SK-N-SH treated with all-trans-retinoic acid at 6 μM for 48 hours (cell line): ENCODE data around the gene ADGRE2.

Source experiments
- ARNTL ChIP-seq: fragments of 450-650 bp; formaldehyde crosslinking; IDR thresholded peaks from 2 replicates; pipeline ENCODE4 v1.5.0; 2020; ENCODE audit warnings: low read depth, mild to moderate bottlenecking, moderate library complexity, borderline replicate concordance
- BACH2 ChIP-seq: fragments of 250-450 bp; sonication (Bioruptor Pico); IDR thresholded peaks from 2 replicates; pipeline ENCODE4 v1.9.0; 2021; ENCODE audit warnings: mild to moderate bottlenecking, borderline replicate concordance
- CSDC2 ChIP-seq: fragments of 250-450 bp; sonication (Bioruptor Pico); IDR thresholded peaks from 2 replicates; pipeline ENCODE4 v1.5.0; 2020; ENCODE audit warnings: mild to moderate bottlenecking, moderate library complexity
- ISL1 ChIP-seq: fragments of 250-450 bp; sonication (Bioruptor Pico); IDR thresholded peaks from 2 replicates; pipeline ENCODE4 v2.1.2; 2022; ENCODE audit warnings: mild to moderate bottlenecking, moderate library complexity
- PPARA ChIP-seq: fragments of 250-450 bp; sonication (Bioruptor Pico); IDR thresholded peaks from 2 replicates; pipeline ENCODE4 v1.5.0; 2020; ENCODE audit warnings: mild to moderate bottlenecking, borderline replicate concordance
- RARB ChIP-seq: fragments of 250-450 bp; sonication (Bioruptor Pico); IDR thresholded peaks from 2 replicates; pipeline ENCODE4 v1.8.0; 2021; ENCODE audit warnings: mild to moderate bottlenecking, moderate library complexity
- SNAI2 ChIP-seq: fragments of 250-450 bp; sonication (Bioruptor Pico); IDR thresholded peaks from 2 replicates; pipeline ENCODE4 v1.5.0; 2020; ENCODE audit warnings: mild to moderate bottlenecking, moderate library complexity
- ZC3H10 ChIP-seq: fragments of 250-450 bp; sonication (Bioruptor Pico); IDR thresholded peaks from 2 replicates; pipeline ENCODE4 v1.5.1; 2021; ENCODE audit warnings: mild to moderate bottlenecking, moderate library complexity
- ZFP3 ChIP-seq: fragments of 250-450 bp; sonication (Bioruptor Pico); IDR thresholded peaks from 2 replicates; pipeline ENCODE4 v1.5.0; 2020; ENCODE audit warnings: mild to moderate bottlenecking, moderate library complexity
- ZFP30 ChIP-seq: fragments of 450-650 bp; formaldehyde crosslinking; IDR thresholded peaks from 2 replicates; pipeline ENCODE4 v1.5.0; 2022; ENCODE audit warnings: mild to moderate bottlenecking, moderate library complexity
- ZNF565 ChIP-seq: fragments of 450-650 bp; formaldehyde crosslinking; conservative IDR thresholded peaks from 2 replicates; pipeline ENCODE4 v1.5.0; 2020; ENCODE audit warnings: low read depth, mild to moderate bottlenecking, moderate library complexity
- ZNF70 ChIP-seq: fragments of 450-650 bp; formaldehyde crosslinking; IDR thresholded peaks from 2 replicates; pipeline ENCODE4 v1.5.0; 2020; ENCODE audit warnings: mild to moderate bottlenecking, moderate library complexity
- TF ChIP-seq, protein P1 (sequence below): fragments of 250-450 bp; sonication (Bioruptor Pico); IDR thresholded peaks from 2 replicates; pipeline ENCODE4 v1.8.0; 2020; ENCODE audit warnings: mild to moderate bottlenecking, moderate library complexity, borderline replicate concordance

DNA sequence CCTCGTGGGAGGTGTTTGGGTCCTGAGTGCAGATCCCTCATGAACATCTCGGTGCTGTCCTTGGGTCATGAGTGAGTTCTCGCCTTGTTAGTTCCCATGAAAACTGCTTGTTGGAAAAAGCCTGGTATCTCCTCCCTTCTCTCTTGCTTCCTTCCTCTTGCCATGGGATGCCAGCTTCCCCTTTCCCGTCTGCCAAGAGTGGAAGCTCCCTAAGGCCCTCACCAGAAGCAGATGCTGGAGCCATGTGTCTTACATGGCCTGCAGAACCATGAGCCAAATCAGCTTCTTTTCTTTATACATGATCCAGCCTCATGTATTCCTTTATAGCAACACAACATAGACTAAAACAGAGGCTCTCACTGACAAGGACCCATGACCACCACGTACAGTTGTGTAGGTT is 8.2 kb downstream of the ADGRE2 start:
- no peak for TF ChIP-seq CSDC2 (CRISPR knock-in tag)
- TF ChIP-seq BACH2 (CRISPR knock-in tag): no peak
- no peak for TF ChIP-seq ZC3H10
- no peak for TF ChIP-seq ZNF70 (CRISPR knock-in tag)
- TF ChIP-seq ZFP30 (CRISPR knock-in tag): no peak
- no peak for TF ChIP-seq ZFP3 (CRISPR knock-in tag)
- no peak for TF ChIP-seq ARNTL
- TF ChIP-seq, protein P1, sequence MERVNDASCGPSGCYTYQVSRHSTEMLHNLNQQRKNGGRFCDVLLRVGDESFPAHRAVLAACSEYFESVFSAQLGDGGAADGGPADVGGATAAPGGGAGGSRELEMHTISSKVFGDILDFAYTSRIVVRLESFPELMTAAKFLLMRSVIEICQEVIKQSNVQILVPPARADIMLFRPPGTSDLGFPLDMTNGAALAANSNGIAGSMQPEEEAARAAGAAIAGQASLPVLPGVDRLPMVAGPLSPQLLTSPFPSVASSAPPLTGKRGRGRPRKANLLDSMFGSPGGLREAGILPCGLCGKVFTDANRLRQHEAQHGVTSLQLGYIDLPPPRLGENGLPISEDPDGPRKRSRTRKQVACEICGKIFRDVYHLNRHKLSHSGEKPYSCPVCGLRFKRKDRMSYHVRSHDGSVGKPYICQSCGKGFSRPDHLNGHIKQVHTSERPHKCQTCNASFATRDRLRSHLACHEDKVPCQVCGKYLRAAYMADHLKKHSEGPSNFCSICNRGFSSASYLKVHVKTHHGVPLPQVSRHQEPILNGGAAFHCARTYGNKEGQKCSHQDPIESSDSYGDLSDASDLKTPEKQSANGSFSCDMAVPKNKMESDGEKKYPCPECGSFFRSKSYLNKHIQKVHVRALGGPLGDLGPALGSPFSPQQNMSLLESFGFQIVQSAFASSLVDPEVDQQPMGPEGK (CRISPR knock-in tag): no peak
- no peak for TF ChIP-seq SNAI2 (CRISPR knock-in tag)
- no peak for TF ChIP-seq PPARA (CRISPR knock-in tag)
- no peak for TF ChIP-seq ZNF565
- no peak for TF ChIP-seq RARB (CRISPR knock-in tag)
- TF ChIP-seq ISL1 (CRISPR knock-in tag): no peak
